DOHH2 (cell line): ENCODE data around the gene CTIF.

Experiments
- H3F3A ChIP-seq: fragments of 200-600 bp; sonication (generic), shearing (Covaris generic); 2 replicates; pipeline ENCODE4 v1.6.0; 2016; ENCODE audit warnings: antibody characterized with exemption, mild to moderate bottlenecking; ENCODE audit not compliant: control insufficient read depth, insufficient read depth
- H3K27ac ChIP-seq: fragments of 200-600 bp; sonication (generic); 2 replicates; pipeline ENCODE4 v1.5.1; 2014; ENCODE audit warnings: low read depth, mild to moderate bottlenecking, low read length, moderate library complexity
- H3K27me3 ChIP-seq: fragments of 200-600 bp; sonication (generic); 2 replicates; pipeline ENCODE4 v1.6.1; 2014; ENCODE audit warnings: mild to moderate bottlenecking, low read length, mixed read lengths; ENCODE audit not compliant: control insufficient read depth
- H3K36me3 ChIP-seq: fragments of 200-600 bp; sonication (generic); 2 replicates; pipeline ENCODE4 v1.6.1; 2014; ENCODE audit warnings: mild to moderate bottlenecking, low read length, moderate library complexity, mixed read lengths; ENCODE audit not compliant: control insufficient read depth
- H3K4me1 ChIP-seq: fragments of 200-600 bp; sonication (generic); 2 replicates; pipeline ENCODE4 v1.6.1; 2014; ENCODE audit warnings: mild to moderate bottlenecking, low read length, mixed read lengths; ENCODE audit not compliant: control insufficient read depth
- H3K4me2 ChIP-seq: fragments of 200-600 bp; sonication (generic); 2 replicates; pipeline ENCODE4 v1.6.0; 2014; ENCODE audit warnings: mild to moderate bottlenecking, low read length, moderate library complexity
- H3K4me3 ChIP-seq: fragments of 200-600 bp; sonication (generic); 2 replicates; pipeline ENCODE4 v1.5.1; 2014; ENCODE audit warnings: mild to moderate bottlenecking, low read length, mixed read lengths
- H3K79me2 ChIP-seq: fragments of 200-600 bp; sonication (generic); 2 replicates; pipeline ENCODE4 v1.6.1; 2014; ENCODE audit warnings: mild to moderate bottlenecking, low read length, mixed read lengths; ENCODE audit not compliant: control insufficient read depth
- H3K9me2 ChIP-seq: fragments of 200-600 bp; sonication (generic); replicated peaks from 2 replicates; pipeline ENCODE4 v1.6.1; 2014; ENCODE audit warnings: mild to moderate bottlenecking, low read length, mixed read lengths; ENCODE audit not compliant: control insufficient read depth
- H3K9me3 ChIP-seq: fragments of 200-600 bp; sonication (generic); 2 replicates; pipeline ENCODE4 v1.6.1; 2014; ENCODE audit warnings: antibody characterized with exemption, low read length, mixed read lengths; ENCODE audit not compliant: control insufficient read depth, insufficient read depth
- H4K20me1 ChIP-seq: fragments of 200-600 bp; sonication (generic); 2 replicates; pipeline ENCODE4 v1.6.0; 2014; ENCODE audit warnings: low read depth, mild to moderate bottlenecking, antibody characterized with exemption, low read length, moderate library complexity; ENCODE audit not compliant: control insufficient read depth, insufficient read depth
- EZH2phosphoT487 ChIP-seq: fragments of 200-600 bp; sonication (generic); IDR thresholded peaks from 2 replicates; pipeline ENCODE4 v1.6.1; 2017; ENCODE audit warnings: borderline replicate concordance, mild to moderate bottlenecking, antibody characterized with exemption, low read length, moderate library complexity, mixed read lengths
- TF ChIP-seq, protein P1 (sequence below): fragments of 200-600 bp; sonication (generic); IDR thresholded peaks from one replicate; pipeline ENCODE4 v1.5.1; 2014; ENCODE audit warnings: antibody characterized with exemption, mild to moderate bottlenecking, low read depth, low read length; ENCODE audit not compliant: poor library complexity, severe bottlenecking

Gene CTIF

DNA sequence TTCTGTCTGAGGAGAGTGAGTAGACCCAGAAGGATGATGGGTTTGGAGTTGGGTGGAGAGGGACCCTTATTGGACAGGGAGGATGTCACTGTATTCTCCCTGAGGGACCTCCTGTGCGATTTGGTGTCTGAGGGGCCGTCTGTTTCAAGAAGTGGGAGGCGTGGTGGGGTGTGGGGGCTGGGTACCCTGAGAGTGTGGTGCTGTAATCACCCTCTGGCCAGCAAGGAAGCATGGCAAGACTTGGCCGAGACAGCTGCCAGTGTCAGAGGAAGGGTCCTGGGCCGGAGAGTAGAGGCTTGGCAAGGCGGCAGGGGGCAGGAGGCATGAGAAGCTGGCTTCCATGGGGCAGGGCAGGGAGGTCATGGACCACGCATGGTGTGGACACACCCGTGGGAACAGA, 43.1 kb downstream of the CTIF start:
- Histone ChIP-seq H4K20me1 (no peaks in the 10 kb centered on the region), H3K4me3 (no peak overlapping the region), H3K79me2 (no peaks in the 10 kb centered on the region), H3K9me3 (no peaks in the 10 kb centered on the region), H3K27me3 (no peaks in the 10 kb centered on the region), H3K4me2 (no peak overlapping the region), H3K4me1 (no peaks in the 10 kb centered on the region), H3K9me2 (no peaks in the 10 kb centered on the region), H3F3A (no peaks in the 10 kb centered on the region), H3K36me3 (no peaks in the 10 kb centered on the region), H3K27ac (no peak overlapping the region)
- no peak for TF ChIP-seq EZH2phosphoT487
- TF ChIP-seq, protein P1, sequence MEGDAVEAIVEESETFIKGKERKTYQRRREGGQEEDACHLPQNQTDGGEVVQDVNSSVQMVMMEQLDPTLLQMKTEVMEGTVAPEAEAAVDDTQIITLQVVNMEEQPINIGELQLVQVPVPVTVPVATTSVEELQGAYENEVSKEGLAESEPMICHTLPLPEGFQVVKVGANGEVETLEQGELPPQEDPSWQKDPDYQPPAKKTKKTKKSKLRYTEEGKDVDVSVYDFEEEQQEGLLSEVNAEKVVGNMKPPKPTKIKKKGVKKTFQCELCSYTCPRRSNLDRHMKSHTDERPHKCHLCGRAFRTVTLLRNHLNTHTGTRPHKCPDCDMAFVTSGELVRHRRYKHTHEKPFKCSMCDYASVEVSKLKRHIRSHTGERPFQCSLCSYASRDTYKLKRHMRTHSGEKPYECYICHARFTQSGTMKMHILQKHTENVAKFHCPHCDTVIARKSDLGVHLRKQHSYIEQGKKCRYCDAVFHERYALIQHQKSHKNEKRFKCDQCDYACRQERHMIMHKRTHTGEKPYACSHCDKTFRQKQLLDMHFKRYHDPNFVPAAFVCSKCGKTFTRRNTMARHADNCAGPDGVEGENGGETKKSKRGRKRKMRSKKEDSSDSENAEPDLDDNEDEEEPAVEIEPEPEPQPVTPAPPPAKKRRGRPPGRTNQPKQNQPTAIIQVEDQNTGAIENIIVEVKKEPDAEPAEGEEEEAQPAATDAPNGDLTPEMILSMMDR, result no peak

DNA sequence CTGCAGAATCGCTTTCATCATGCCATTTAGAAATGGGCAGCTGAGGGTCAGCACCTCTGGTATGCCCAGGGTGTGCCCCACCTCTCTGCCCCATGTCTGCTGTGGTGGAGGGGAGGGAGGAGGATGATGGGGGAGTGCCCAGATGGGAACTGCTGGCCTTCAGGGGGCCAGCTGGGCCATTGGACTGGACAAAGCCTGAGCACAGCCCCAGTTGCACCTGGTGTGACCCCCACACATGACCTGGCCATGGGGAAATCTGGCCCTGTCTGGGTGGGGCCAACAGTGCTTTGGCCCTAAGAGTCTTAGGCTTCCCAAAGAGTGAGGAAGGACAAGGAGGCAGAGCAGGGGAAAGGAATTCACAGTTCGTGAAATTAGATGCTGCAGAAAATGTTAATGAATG, 44.1 kb downstream of the CTIF start:
- Histone ChIP-seq H3K79me2 (no peaks in the 10 kb centered on the region), H3K36me3 (no peaks in the 10 kb centered on the region), H3K4me1 (no peaks in the 10 kb centered on the region), H3K27ac (no peak overlapping the region), H4K20me1 (no peaks in the 10 kb centered on the region), H3K9me3 (no peaks in the 10 kb centered on the region), H3K27me3 (no peaks in the 10 kb centered on the region), H3K9me2 (no peaks in the 10 kb centered on the region), H3K4me3 (no peak overlapping the region), H3F3A (no peaks in the 10 kb centered on the region), H3K4me2 (no peak overlapping the region)
- TF ChIP-seq EZH2phosphoT487, result no peak
- TF ChIP-seq, protein P1, result no peak

DNA sequence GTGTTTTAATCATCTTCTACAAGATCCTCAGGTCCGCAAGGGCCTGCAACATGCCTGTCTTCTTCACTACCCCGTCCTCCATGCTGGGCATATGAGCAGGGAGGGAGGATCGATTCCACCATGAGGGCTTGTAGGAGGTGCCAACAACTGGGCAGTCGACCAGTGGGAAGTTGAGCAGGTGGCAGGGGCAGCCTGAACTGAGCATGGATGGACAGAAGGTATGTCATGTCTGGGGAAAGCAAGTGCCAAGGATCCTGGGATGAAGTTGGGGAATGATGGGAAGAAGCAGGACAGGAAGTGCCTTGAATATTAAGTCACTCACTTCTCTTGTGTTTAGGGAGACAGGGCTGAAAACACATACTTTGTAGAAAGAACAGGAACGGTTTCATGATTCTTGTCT, 44.7 kb downstream of the CTIF start:
- no peaks in the 10 kb centered on the region for H3K9me2 ChIP-seq
- no peaks in the 10 kb centered on the region for H4K20me1 ChIP-seq
- no peaks in the 10 kb centered on the region for H3F3A ChIP-seq

More for the DNA sequence above, 44.7 kb downstream of the CTIF start:
- Histone ChIP-seq H3K36me3 (no peaks in the 10 kb centered on the region), H3K27me3 (no peaks in the 10 kb centered on the region), H3K9me3 (no peaks in the 10 kb centered on the region), H3K4me3 (no peak overlapping the region), H3K4me2 (no peak overlapping the region), H3K4me1 (no peaks in the 10 kb centered on the region), H3K27ac (no peak overlapping the region), H3K79me2 (no peaks in the 10 kb centered on the region)
- TF ChIP-seq, protein P1, result no peak
- no peak for TF ChIP-seq EZH2phosphoT487
